HG03064 (cell line): ENCODE results near the gene XRCC6.
"Not testable (repeated sequence)": the region's sequence is repeated elsewhere in the genome, so short reads cannot be mapped to it uniquely, and the experiment has no call there.

Experiments
- ATAC-seq: cut with Tn5 transposase; IDR thresholded peaks from one replicate; pipeline ENCODE4 v1.9.1; 2021; ENCODE audit warnings: low read depth; ENCODE audit not compliant: unreplicated experiment

Gene XRCC6

GRCh38 chr22:41647771-41648170 lies 26.7 kb downstream of the XRCC6 start:
- no peak for ATAC-seq

DNA sequence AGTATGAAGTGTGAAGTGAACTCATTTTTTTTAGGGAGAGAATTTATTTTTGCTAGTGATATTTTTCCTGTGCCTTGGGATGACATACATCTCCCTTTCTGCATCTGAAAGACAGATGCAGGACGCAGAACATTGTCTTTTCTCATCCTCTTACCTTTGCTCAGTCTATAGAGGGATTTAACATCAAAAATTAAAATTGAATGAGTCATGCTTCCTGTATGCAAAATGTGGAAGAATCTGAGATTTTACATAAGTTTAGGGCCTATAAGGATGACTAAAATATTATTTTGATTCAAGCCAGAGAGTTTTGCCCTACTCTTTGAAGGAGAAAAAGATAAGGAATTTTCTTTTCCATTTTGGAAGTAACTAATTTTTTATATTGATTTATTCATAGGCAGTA lies 27.3 kb downstream of the XRCC6 start:
- ATAC-seq, result no peak

DNA sequence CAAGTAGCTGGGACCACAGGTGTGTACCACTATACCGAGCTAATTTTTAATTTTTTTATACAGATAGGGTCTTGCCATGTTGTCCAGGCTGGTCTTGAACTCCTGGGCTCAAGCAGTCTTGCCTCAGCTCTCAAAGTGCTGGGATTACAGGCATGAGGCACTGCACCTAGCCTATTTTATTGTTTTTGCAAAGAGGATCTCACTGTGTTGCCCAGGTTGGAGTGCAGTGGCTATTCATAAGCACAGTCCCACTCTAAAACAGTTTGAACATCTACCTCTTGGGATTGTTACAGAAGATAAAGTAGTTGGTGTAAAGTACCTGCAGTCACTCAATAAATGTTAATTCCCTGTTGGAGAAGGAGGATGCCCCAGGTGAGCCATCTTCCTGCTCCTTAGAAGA lies 29.1 kb downstream of the XRCC6 start:
- ATAC-seq, result no peak

DNA sequence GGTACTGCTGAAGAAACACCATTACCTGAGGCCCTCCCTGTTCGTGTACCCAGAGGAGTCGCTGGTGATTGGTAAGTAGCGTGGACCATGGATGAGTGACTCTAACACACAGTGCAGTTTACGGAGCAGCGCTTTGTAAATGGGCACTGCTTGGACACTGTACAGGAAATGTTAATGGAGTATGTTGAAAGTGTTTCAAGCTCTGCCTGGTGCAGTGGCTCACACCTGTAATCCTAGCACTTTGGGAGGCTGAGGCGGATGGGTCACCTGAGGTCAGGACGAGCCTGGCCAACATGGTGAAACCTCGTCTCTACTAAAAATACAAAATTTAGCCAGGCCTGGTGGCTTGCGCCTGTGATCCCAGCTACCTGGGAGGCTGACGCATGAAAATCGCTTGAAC lies 29.7 kb downstream of the XRCC6 start:
- no peak for ATAC-seq

- no peak for ATAC-seq
Measured at GRCh38 chr22:41654322-41654721, 33.2 kb downstream of the XRCC6 start.

DNA sequence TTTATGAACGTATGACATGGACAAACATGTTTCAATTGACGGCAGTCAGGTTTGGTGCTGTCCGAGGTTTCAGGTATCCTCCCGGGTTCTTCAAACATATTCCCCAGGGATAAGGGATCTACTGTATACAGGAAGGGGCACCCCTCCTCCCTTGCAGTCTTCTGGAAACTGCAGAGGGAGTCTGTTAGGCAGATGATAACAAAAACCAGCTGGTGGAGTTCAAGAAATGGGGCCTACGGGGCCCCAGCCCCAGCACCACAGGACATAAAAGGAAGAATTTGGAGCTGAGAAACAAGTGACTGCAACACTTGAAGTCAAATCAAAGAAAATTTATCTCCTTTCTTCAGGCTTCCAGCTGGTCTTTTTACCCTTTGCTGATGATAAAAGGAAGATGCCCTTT lies 35.5 kb downstream of the XRCC6 start:
- no peak for ATAC-seq

DNA sequence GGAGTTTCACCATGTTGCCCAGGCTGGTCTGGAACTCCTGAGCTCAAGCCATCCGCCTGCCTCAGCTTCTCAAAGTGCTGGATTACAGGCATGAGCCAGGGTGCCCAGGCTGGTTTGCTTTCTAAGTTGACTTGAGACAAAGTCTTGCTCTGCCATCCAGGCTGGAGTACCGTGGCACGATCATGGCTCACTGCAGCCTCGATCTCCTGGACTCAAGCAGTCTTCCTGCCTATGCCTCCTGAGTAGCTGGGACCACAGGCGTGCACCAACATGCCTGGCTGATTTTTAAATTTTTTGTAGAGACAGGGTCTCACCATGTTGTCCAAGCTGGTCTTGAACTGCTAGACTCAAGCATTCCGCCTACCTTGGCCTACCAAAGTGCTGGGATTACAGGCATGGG lies 36.6 kb downstream of the XRCC6 start:
- no peak for ATAC-seq

DNA sequence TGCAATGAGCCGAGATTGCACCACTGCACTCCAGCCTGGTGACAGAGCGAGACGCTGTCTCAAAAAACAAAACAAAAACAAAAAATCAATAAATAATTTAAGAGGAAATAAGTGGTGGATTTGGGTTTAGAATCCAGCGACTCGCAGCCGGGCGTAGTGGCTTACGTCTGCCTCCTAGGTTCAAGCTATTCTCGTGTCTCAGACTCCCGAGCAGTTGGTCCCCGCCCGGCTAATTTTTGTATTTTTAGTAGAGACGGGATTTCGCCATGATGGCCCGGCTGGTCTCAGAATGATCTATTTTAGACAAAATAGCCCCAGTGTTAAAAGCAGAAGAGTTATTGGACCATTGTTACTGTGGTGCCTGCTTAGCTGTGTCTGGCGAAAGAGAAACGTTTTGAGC lies 37.8 kb downstream of the XRCC6 start:
- ATAC-seq, result no peak

- ATAC-seq, result no peak
Measured at GRCh38 chr22:41659941-41660340, 38.8 kb downstream of the XRCC6 start.

- ATAC-seq, result no peak
Measured at GRCh38 chr22:41660416-41660815, 39.3 kb downstream of the XRCC6 start.

- ATAC-seq, result no peak
Measured at GRCh38 chr22:41661088-41661487, 40.0 kb downstream of the XRCC6 start.

DNA sequence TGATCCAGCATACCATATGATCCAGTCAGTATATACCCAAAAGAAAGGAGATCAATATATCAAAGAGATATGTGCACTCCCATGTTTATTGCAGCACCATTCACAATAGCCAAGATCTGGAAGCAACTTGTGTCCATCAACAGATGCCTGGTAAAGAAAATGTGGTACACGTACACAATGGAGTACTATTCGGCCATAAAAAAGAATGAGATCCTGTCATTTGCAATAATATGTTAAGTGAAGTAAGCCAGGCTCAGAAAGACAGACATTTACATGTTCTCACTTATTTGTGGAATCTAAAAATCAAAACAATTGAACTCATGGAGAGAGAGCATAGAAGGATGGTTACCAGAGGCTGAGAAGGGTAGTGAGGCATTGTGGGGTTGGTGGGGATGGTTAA lies 40.6 kb downstream of the XRCC6 start:
- ATAC-seq, result no peak

DNA sequence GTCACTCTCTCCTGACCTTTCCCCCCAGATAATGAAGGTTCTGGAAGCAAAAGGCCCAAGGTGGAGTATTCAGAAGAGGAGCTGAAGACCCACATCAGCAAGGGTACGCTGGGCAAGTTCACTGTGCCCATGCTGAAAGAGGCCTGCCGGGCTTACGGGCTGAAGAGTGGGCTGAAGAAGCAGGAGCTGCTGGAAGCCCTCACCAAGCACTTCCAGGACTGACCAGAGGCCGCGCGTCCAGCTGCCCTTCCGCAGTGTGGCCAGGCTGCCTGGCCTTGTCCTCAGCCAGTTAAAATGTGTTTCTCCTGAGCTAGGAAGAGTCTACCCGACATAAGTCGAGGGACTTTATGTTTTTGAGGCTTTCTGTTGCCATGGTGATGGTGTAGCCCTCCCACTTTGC lies 42.5 kb downstream of the XRCC6 start:
- not testable (repeated sequence) for ATAC-seq

DNA sequence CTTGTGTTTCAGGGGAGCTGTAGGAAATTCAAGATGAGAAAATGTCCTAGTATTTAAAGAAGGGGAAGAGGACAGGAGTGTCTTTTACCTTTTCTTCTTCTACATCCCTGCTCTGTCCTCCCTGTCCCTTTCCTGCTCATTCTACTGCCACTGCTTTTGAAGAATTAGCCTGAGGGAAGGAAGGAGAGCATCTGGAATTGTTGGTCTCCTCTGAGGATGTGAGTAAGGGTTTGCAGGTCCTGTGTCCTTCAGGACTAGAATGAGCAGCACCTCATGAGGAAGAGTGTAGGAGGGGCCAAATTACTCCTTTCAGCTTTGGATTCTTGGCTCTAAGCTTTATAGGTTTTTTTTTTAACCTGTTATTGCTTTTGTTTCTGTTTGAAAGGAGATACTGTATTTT lies 43.4 kb downstream of the XRCC6 start:
- no peak for ATAC-seq

DNA sequence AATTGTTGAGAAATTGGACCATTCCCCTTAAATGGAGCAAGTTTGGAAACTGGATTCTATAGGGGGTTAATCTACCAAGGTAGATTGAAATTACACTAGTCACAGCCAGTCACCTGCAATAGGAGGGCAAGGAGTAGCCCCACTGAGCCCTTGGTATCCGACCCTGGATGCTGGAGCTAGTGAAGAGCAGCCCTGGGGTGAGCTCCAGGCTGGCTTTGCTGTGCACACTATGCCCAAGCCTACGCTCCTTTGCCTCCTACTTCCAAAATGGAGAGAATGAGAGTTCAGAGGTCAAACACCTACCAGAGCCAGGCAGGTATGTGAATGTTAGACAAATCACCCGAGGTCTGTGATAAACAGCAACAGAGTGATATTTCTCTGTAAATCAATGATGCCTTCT lies 43.9 kb downstream of the XRCC6 start:
- no peak for ATAC-seq

GRCh38 chr22:41668971-41669911 lies 48.1 kb downstream of the XRCC6 start:
- ATAC-seq, result no peak

DNA sequence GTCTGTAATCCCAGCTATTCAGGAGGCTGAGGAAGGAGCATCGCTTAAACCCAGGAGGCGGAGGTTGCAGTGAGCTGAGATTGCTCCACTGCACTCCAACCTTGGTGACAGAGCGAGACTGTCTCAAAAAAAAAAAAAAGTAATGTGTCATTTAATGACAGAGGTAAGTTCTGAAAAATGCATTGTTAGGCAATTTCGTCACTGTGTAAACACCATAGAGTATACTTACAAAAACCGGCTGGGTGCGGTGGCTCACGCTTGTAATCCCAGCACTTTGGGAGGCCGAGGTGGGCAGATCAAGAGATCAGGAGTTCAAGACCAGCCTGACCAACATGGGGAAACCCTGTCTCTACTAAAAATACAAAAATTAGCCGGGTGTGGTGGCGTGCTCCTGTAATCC lies 51.0 kb downstream of the XRCC6 start:
- ATAC-seq, result not testable (repeated sequence)

GRCh38 chr22:41672780-41673509 lies 51.9 kb downstream of the XRCC6 start:
- no peak for ATAC-seq

- no peak for ATAC-seq
Measured at GRCh38 chr22:41674846-41675340, 53.8 kb downstream of the XRCC6 start.

DNA sequence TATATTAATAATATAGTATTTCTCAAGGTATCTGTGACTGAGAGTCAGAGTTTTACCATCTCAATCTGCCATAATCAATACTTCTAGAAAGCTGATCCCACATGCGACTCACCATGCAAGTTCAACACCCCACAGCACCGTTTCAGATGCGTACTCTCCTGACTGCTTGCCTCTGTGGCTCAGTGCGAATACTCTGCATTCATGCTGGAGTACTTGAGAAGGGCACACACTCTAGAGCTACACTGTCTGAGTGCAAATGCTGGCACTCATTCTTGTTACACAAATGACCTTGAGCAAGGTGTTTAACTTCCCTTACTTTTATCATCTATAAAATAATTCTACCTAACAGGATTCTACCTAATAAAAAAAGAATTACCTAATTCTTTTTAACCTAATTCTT lies 55.0 kb downstream of the XRCC6 start:
- no peak for ATAC-seq

DNA sequence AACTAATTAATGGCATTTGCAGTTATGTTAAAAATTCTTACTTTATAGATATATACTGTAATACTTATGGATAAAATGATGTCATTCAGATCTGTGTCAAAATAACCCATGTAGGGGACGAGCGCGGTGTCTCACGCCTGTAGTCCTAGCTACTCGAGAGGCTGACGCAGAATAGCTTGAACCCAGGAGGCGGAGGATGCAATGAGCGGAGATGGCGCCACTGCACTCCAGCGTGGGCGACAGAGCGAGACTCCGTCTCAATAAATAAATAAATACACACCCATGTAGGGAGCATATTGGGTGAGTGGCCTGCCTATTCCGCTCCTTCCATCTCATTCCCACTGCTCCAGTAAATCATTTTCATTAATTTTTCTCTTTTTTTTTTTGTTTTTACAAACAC lies 60.5 kb downstream of the XRCC6 start:
- no peak for ATAC-seq
